ENCODE results near the gene RASA3. TPM values are rescaled to one million over a fixed set of nuclear protein-coding genes. Genes with fewer than 3 reads are reported as not detected.

RASA3 gene
- total RNA-seq, 1 donor from 2014 or later = 17.3 TPM

DNA sequence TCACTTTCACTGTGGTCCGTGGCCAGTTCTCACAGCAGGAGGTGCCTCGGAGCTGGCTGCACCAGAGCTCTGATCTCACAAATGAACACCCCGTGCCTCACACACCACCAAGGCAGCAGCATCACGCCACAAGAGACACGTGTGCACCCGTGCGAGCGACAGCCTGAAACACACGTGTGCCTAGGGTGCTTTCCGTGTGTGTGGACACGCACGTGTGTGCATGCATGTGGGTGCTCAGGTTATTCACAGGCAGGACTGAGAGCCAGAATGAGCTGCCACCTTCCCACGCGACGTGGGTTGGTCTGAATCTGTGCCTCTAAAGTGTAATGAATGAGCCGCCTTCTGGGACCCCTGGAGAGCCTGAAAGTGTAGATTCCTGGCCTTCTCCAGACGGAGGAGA, 90.9 kb downstream of the RASA3 start:
- H3K27ac ChIP-seq = no peak overlapping the region
- no peaks in the 10 kb centered on the region for H3K27me3 ChIP-seq
- intact Hi-C loops (cut with DNase I) = no loop called here
- ATAC-seq = no peak
- no peaks in the 10 kb centered on the region for H3K36me3 ChIP-seq
- no peak overlapping the region for H3K4me3 ChIP-seq
- H3K9me3 ChIP-seq = no peaks in the 10 kb centered on the region
- DNase-seq = no peak
- TF ChIP-seq, protein P1, sequence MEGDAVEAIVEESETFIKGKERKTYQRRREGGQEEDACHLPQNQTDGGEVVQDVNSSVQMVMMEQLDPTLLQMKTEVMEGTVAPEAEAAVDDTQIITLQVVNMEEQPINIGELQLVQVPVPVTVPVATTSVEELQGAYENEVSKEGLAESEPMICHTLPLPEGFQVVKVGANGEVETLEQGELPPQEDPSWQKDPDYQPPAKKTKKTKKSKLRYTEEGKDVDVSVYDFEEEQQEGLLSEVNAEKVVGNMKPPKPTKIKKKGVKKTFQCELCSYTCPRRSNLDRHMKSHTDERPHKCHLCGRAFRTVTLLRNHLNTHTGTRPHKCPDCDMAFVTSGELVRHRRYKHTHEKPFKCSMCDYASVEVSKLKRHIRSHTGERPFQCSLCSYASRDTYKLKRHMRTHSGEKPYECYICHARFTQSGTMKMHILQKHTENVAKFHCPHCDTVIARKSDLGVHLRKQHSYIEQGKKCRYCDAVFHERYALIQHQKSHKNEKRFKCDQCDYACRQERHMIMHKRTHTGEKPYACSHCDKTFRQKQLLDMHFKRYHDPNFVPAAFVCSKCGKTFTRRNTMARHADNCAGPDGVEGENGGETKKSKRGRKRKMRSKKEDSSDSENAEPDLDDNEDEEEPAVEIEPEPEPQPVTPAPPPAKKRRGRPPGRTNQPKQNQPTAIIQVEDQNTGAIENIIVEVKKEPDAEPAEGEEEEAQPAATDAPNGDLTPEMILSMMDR (IDR thresholded peaks at IDR 0.05) = no peak
- peaks cover 2% of the 10 kb centered on the region for H3K4me1 ChIP-seq

DNA sequence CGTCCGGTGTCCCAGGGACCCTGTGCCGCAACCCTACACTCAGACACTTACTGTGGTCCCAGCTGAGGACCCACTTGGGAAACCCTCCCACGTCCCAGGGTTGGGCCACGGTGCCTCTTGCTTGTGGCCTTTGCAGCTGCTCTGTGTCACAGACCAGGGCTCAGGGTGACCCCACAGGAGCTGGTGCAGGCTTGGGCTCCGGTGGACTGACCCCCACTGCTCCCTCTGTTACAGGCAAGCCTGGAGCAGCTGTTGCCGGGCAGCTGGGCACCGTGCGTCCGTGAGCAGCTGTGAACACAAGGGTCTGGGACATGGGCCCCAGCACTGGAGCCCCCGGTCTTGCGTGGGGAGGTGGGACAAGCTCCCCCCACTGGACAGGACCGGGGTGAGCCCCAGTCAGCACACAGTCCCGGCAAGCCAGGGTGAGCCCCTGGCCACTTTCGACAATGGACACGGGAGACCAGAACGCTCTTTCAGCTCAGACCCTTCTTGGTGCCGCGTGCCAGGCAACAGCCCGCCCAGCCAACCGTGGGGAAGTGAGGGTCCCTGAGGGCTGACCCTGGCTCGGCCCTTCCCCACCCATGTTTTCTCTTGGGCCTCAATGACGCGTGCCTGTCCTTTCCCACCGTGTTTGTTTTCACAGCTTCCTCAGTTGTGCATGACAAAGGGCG, 92.8 kb downstream of the RASA3 start:
- intact Hi-C loops (cut with DNase I) = no loop called here
- no peak for ATAC-seq
- DNase-seq = no peak

DNA sequence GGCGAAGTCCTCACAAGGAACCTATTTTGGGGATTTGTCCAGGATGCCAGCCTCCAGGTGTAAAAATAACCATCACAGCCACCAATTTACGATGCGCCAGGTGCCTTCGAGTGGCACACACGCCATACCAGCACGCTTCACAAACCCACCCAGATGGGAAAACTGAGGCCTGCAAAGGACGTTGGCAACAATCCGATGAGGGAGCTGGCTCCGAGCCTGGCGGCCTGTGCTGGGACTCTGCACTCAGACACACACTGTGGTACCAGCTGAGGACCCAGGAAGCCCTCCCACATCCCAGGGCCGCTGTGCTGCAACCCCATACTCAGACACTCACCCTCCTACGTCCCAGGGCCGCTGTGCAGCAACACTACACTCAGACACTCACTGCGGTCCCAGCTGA, 93.5 kb downstream of the RASA3 start:
- intact Hi-C loops (cut with DNase I) = no loop called here
- Histone ChIP-seq H3K9me3 (no peaks in the 10 kb centered on the region), H3K4me1 (peaks cover 17% of the 10 kb centered on the region), H3K36me3 (no peaks in the 10 kb centered on the region), H3K27me3 (no peaks in the 10 kb centered on the region), H3K27ac (no peak overlapping the region), H3K4me3 (no peak overlapping the region)
- TF ChIP-seq, protein P1 (IDR thresholded peaks at IDR 0.05) = no peak
- no peak for ATAC-seq
- DNase-seq = no peak

More for the DNA sequence above, 92.8 kb downstream of the RASA3 start:
- no peaks in the 10 kb centered on the region for H3K9me3 ChIP-seq
- H3K27me3 ChIP-seq = no peaks in the 10 kb centered on the region
- no peak overlapping the region for H3K27ac ChIP-seq
- no peaks in the 10 kb centered on the region for H3K36me3 ChIP-seq
- no peak overlapping the region for H3K4me3 ChIP-seq
- H3K4me1 ChIP-seq = peaks cover 12% of the 10 kb centered on the region
- TF ChIP-seq, protein P1 (IDR thresholded peaks at IDR 0.05) = no peak

- Histone ChIP-seq H3K27ac (no peak overlapping the region), H3K27me3 (no peaks in the 10 kb centered on the region), H3K4me1 (peaks cover 17% of the 10 kb centered on the region), H3K4me3 (no peak overlapping the region), H3K36me3 (no peaks in the 10 kb centered on the region), H3K9me3 (no peaks in the 10 kb centered on the region)
- TF ChIP-seq, protein P1 (IDR thresholded peaks at IDR 0.05) = no peak
- DNase-seq (no peak), ATAC-seq (no peak)
- intact Hi-C loops (cut with DNase I) = no loop called here
Measured at GRCh38 chr13:114038211-114038613, 94.2 kb downstream of the RASA3 start.

GRCh38 chr13:114037674-114038073, 94.7 kb downstream of the RASA3 start:
- DNase-seq = no peak
- TF ChIP-seq, protein P1 (IDR thresholded peaks at IDR 0.05) = no peak
- intact Hi-C loops (cut with DNase I) = no loop called here
- peaks cover 17% of the 10 kb centered on the region for H3K4me1 ChIP-seq
- no peaks in the 10 kb centered on the region for H3K27me3 ChIP-seq
- no peak for ATAC-seq
- H3K4me3 ChIP-seq = no peak overlapping the region
- H3K36me3 ChIP-seq = no peaks in the 10 kb centered on the region
- H3K9me3 ChIP-seq = no peaks in the 10 kb centered on the region
- H3K27ac ChIP-seq = no peak overlapping the region

Measured in upper lobe of right lung (tissue), 1 donor.